Measurements from ENCODE around the gene RPL18A.

Gene RPL18A

GRCh38 chr19:17859533-17860330 is at the start of gene RPL18A:
Gene RPL18A, plus strand, starts transcription at chr19:17859910. Its CDS starts 47 bp downstream, at chr19:17859957.
- DNase-seq (ENCODE audit: low spot score), result peak; percentile 99

- no peak for DNase-seq (ENCODE audit: low spot score)
Measured at GRCh38 chr19:17811103-17811502, 48.6 kb upstream of the RPL18A start.

- DNase-seq (ENCODE audit: low spot score), result no peak
Measured at GRCh38 chr19:17811681-17812080, 48.0 kb upstream of the RPL18A start.

- DNase-seq (ENCODE audit: low spot score), result no peak
Measured at GRCh38 chr19:17812099-17812498, 47.6 kb upstream of the RPL18A start.

GRCh38 chr19:17817668-17818363 is 41.9 kb upstream of the RPL18A start:
- no peak for DNase-seq (ENCODE audit: low spot score)

- no peak for DNase-seq (ENCODE audit: low spot score)
Measured at GRCh38 chr19:17821190-17821589, 38.5 kb upstream of the RPL18A start, which contains the start of gene INSL3. Gene INSL3, minus strand, starts transcription at chr19:17821519. Its CDS starts 13 bp downstream, at chr19:17821506.

- DNase-seq (ENCODE audit: low spot score), result no peak
Measured at GRCh38 chr19:17824339-17824738, 35.4 kb upstream of the RPL18A start.

- DNase-seq (ENCODE audit: low spot score), result no peak
Measured at GRCh38 chr19:17826508-17827056, 33.1 kb upstream of the RPL18A start.

- peak; percentile 86 for DNase-seq (ENCODE audit: low spot score)
Measured at GRCh38 chr19:17829855-17830566, 29.7 kb upstream of the RPL18A start.

GRCh38 chr19:17830567-17831418 is 28.9 kb upstream of the RPL18A start:
- peak; percentile 98 for DNase-seq (ENCODE audit: low spot score)

GRCh38 chr19:17831419-17831888 is 28.3 kb upstream of the RPL18A start:
- DNase-seq (ENCODE audit: low spot score), result no peak

GRCh38 chr19:17832443-17833208 is 27.1 kb upstream of the RPL18A start:
- DNase-seq (ENCODE audit: low spot score), result no peak

GRCh38 chr19:17834350-17835181 is 25.1 kb upstream of the RPL18A start:
- DNase-seq (ENCODE audit: low spot score), result peak; percentile 68

- DNase-seq (ENCODE audit: low spot score), result no peak
Measured at GRCh38 chr19:17835182-17836006, 24.3 kb upstream of the RPL18A start.

GRCh38 chr19:17836530-17836929 is 23.2 kb upstream of the RPL18A start:
- DNase-seq (ENCODE audit: low spot score), result no peak

- DNase-seq (ENCODE audit: low spot score), result no peak
Measured at GRCh38 chr19:17837972-17838371, 21.7 kb upstream of the RPL18A start.

- no peak for DNase-seq (ENCODE audit: low spot score)
Measured at GRCh38 chr19:17840019-17840418, 19.7 kb upstream of the RPL18A start.

GRCh38 chr19:17841371-17841809 is 18.3 kb upstream of the RPL18A start:
- no peak for DNase-seq (ENCODE audit: low spot score)

Data from ecto neural progenitor cell (in vitro differentiated cells).